Body of pancreas (tissue), 4 donors: ENCODE results near the gene FBXL17. TPM values are rescaled to one million over a fixed set of nuclear protein-coding genes. Genes with fewer than 3 reads are reported as not detected.

Experiments used
- ATAC-seq: fragments of 150-250 bp; one replicate; pipeline ENCODE4 v1.9.1; 2016
- DNase-seq, 4 donors: peaks; one replicate each; pipeline ENCODE4 v3.0.0-alpha.2; 2019
- H3K27ac ChIP-seq, 4 donors: fragments of 200-600 bp; sonication (generic); 1 replicate in 3 of 4; 2 replicates in 1 of 4; pipeline versions ENCODE4 v1.5.1 to v1.6.1; 2016 to 2019; ENCODE audit warnings: mild to moderate bottlenecking in 1 of 4, mixed read lengths in 1 of 4, moderate library complexity in 1 of 4
- H3K27me3 ChIP-seq, 2 donors: fragments of 200-600 bp; sonication (generic); one replicate each; pipeline ENCODE4 v1.6.0; 2016; ENCODE audit warnings: mild to moderate bottlenecking in 1 of 2
- H3K36me3 ChIP-seq, 2 donors: fragments of 200-600 bp; sonication (generic); replicated peaks in 1 of 2; 2 replicates each; pipeline ENCODE4 v1.5.1; 2016; ENCODE audit warnings: low read depth in 2 of 2; ENCODE audit not compliant: insufficient read depth in 1 of 2
- H3K4me1 ChIP-seq: fragments of 200-600 bp; sonication (generic); one replicate; pipeline ENCODE4 v1.6.0; 2016
- H3K4me3 ChIP-seq, 2 donors: fragments of 200-600 bp; sonication (generic); 1 replicate in 1 of 2; 2 replicates in 1 of 2; pipeline ENCODE4 v1.5.1; 2016 to 2019
- H3K9me3 ChIP-seq, 3 donors: fragments of 200-600 bp; sonication (generic); 1 replicate in 2 of 3; 2 replicates in 1 of 3; pipeline ENCODE4 v1.5.1; 2016
- POLR2A ChIP-seq, 3 donors: fragments of 450-650 bp; IDR thresholded peaks; one replicate each; pipeline ENCODE4 v1.6.1; 2016; ENCODE audit warnings: antibody characterized with exemption in 3 of 3, mild to moderate bottlenecking in 2 of 3
- WGBS, 2 donors: methylation state at CpG; one replicate each; pipeline ENCODE4 v1.1.5; 2017; 5-methylcytosine and 5-hydroxymethylcytosine counted together
- intact Hi-C: fragments of 100-400 bp; cut with DNase I; formaldehyde crosslinking; loops from one replicate; pipeline ENCODE4 v1.15.1; 2023
- total RNA-seq, 2 donors: library from RNA; depleted of rRNA; stranded (reverse); fragments of >200 nt; gene quantifications; one replicate each; pipeline ENCODE4 v1.1.0, GENCODE V29; 2016
- TF ChIP-seq, protein P1 (sequence below), 7 experiments: fragments of 450-650 bp in 4 of 7; fragments of 200-600 bp in 3 of 7; sonication (generic) in 3 of 7; IDR thresholded peaks; one replicate each; pipeline ENCODE4 v1.5.1; 2016 to 2019; ENCODE audit warnings: antibody characterized with exemption in 7 of 7

The FBXL17 gene
- total RNA-seq, 2 donors from 2014 or later = 5.3 to 13.5 TPM

GRCh38 chr5:107889387-107889786 lies 492.5 kb downstream of the FBXL17 start:
- intact Hi-C loops = no loop called here
- Histone ChIP-seq H3K36me3 (no peaks in the 10 kb centered on the region), H3K27me3 (no peaks in the 10 kb centered on the region), H3K4me3 (no peak overlapping the region), H3K9me3 (no peaks in the 10 kb centered on the region), H3K27ac (no peak overlapping the region), H3K4me1 (peaks cover 5% of the 10 kb centered on the region)
- TF ChIP-seq POLR2A (IDR thresholded peaks at IDR 0.05) = no peak
- TF ChIP-seq, protein P1, sequence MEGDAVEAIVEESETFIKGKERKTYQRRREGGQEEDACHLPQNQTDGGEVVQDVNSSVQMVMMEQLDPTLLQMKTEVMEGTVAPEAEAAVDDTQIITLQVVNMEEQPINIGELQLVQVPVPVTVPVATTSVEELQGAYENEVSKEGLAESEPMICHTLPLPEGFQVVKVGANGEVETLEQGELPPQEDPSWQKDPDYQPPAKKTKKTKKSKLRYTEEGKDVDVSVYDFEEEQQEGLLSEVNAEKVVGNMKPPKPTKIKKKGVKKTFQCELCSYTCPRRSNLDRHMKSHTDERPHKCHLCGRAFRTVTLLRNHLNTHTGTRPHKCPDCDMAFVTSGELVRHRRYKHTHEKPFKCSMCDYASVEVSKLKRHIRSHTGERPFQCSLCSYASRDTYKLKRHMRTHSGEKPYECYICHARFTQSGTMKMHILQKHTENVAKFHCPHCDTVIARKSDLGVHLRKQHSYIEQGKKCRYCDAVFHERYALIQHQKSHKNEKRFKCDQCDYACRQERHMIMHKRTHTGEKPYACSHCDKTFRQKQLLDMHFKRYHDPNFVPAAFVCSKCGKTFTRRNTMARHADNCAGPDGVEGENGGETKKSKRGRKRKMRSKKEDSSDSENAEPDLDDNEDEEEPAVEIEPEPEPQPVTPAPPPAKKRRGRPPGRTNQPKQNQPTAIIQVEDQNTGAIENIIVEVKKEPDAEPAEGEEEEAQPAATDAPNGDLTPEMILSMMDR (IDR thresholded peaks at IDR 0.05) = no peak
- ATAC-seq (no peak), DNase-seq (no peak)
- WGBS, 2 donors = 83 to 87% methylated on average over 3 of the region's 3 CpGs

DNA sequence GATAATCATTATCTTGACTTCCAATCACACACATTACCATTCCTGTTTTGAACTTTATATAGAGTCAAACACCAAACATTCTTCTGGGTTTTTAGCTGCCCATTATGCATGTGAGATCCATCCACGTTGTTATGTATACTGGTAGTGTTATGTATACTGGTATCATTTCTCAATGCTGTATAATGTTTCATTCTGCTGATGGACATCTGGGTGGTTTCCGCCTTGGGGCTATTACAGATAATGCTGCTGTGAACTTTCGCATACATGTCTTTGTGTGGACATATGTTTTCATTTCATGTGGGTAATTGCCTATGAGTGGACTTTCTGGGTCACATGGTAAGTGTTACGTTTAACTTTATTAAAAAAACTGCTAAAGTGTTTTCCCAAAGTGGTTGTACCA lies 493.4 kb downstream of the FBXL17 start:
- intact Hi-C loops = no loop called here
- H3K4me3 ChIP-seq = no peak overlapping the region
- H3K4me1 ChIP-seq = peaks cover 5% of the 10 kb centered on the region
- H3K36me3 ChIP-seq = no peaks in the 10 kb centered on the region
- H3K27me3 ChIP-seq = no peaks in the 10 kb centered on the region
- 94 to 96% methylated on average over 4 of the region's 4 CpGs for WGBS, 2 donors
- ATAC-seq (no peak), DNase-seq (no peak)
- TF ChIP-seq POLR2A (IDR thresholded peaks at IDR 0.05) = no peak
- TF ChIP-seq, protein P1 (IDR thresholded peaks at IDR 0.05) = no peak
- H3K9me3 ChIP-seq = no peaks in the 10 kb centered on the region
- no peak overlapping the region for H3K27ac ChIP-seq

- H3K4me1 ChIP-seq = peaks cover 5% of the 10 kb centered on the region
- DNase-seq (no peak), ATAC-seq (no peak)
- no peaks in the 10 kb centered on the region for H3K36me3 ChIP-seq
- intact Hi-C loops = no loop called here
- H3K27ac ChIP-seq = no peak overlapping the region
- no peak for TF ChIP-seq POLR2A (IDR thresholded peaks at IDR 0.05)
- TF ChIP-seq, protein P1 (IDR thresholded peaks at IDR 0.05) = no peak
- H3K4me3 ChIP-seq = no peak overlapping the region
- no peaks in the 10 kb centered on the region for H3K9me3 ChIP-seq
- H3K27me3 ChIP-seq = no peaks in the 10 kb centered on the region
- 28 to 35% methylated on average over 11 of the region's 11 CpGs for WGBS, 2 donors
Observed at GRCh38 chr5:107887166-107887943, 494.5 kb downstream of the FBXL17 start.

DNA sequence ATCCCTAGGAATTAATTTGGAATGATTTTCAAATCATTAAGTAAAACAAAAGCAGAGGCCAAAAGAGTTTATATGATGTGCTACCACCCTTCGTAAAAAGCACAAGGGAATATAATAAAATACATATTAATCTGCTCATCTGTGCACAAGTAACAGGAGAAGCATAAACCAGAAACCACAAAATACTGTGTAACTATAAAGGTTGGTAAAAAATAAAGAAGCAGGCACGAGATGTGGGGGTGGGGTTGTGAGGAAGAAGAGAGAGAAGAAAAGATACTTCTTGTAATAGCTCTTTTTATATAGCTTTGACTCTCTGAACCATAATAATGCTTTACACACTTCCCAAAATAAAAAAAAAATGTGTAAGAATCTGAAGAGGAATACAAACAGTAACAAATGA lies 496.3 kb downstream of the FBXL17 start:
- no peaks in the 10 kb centered on the region for H3K27me3 ChIP-seq
- TF ChIP-seq, protein P1 (IDR thresholded peaks at IDR 0.05) = no peak
- no peak for TF ChIP-seq POLR2A (IDR thresholded peaks at IDR 0.05)
- H3K4me1 ChIP-seq = peaks cover 5% of the 10 kb centered on the region
- no peak overlapping the region for H3K27ac ChIP-seq
- ATAC-seq (no peak), DNase-seq (no peak)
- H3K4me3 ChIP-seq = no peak overlapping the region
- H3K36me3 ChIP-seq = no peaks in the 10 kb centered on the region
- no peaks in the 10 kb centered on the region for H3K9me3 ChIP-seq
- intact Hi-C loops = no loop called here
- 83 to 91% methylated on average over 2 of the region's 2 CpGs for WGBS, 2 donors

GRCh38 chr5:107884871-107885270 lies 497.0 kb downstream of the FBXL17 start:
- Histone ChIP-seq H3K27me3 (no peaks in the 10 kb centered on the region), H3K27ac (no peak overlapping the region), H3K9me3 (no peaks in the 10 kb centered on the region), H3K36me3 (no peaks in the 10 kb centered on the region), H3K4me1 (peaks cover 5% of the 10 kb centered on the region), H3K4me3 (no peak overlapping the region)
- 83 to 92% methylated on average over 1 of the region's 1 CpG for WGBS, 2 donors
- intact Hi-C loops = no loop called here
- DNase-seq = no peak
- TF ChIP-seq, protein P1 (IDR thresholded peaks at IDR 0.05) = no peak
- TF ChIP-seq POLR2A (IDR thresholded peaks at IDR 0.05) = no peak
- no peak for ATAC-seq
